GM12873 (cell line): Measurements from ENCODE around the gene FAT1.

Source experiments
- CTCF ChIP-seq: IDR thresholded peaks from 2 replicates; pipeline ENCODE4 v1.5.1; 2012; ENCODE audit warnings: low read depth, mild to moderate bottlenecking, moderate library complexity, low read length, control low read depth; ENCODE audit not compliant: insufficient read depth; ENCODE audit errors: missing control alignments

Gene FAT1

GRCh38 chr4:186707574-186707973 lies 16.1 kb downstream of the FAT1 start:
- TF ChIP-seq CTCF = no peak

GRCh38 chr4:186704057-186704456 lies 19.6 kb downstream of the FAT1 start:
- TF ChIP-seq CTCF = no peak

GRCh38 chr4:186703510-186703909 lies 20.1 kb downstream of the FAT1 start:
- TF ChIP-seq CTCF = no peak

- TF ChIP-seq CTCF = no peak
Observed at GRCh38 chr4:186702940-186703339, 20.7 kb downstream of the FAT1 start.

- no peak for TF ChIP-seq CTCF
Observed at GRCh38 chr4:186702297-186702696, 21.4 kb downstream of the FAT1 start.

DNA sequence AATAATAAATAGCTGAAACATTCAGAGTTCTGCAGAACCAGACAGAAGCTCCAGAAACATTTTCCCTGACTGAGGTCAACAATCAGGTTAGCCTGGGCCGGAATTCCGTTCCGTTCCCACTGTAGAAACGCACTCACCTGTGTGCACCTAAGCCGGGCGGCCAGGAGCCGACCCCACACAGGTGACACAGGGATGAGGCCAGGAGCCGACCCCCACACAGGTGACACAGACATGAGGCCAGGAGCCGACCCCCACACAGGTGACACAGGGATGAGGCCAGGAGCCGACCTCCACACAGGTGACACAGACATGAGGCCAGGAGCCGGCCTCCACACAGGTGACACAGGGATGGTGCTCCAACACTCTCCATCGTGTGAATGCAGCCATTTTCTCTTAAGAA lies 21.9 kb downstream of the FAT1 start:
- TF ChIP-seq CTCF = no peak

DNA sequence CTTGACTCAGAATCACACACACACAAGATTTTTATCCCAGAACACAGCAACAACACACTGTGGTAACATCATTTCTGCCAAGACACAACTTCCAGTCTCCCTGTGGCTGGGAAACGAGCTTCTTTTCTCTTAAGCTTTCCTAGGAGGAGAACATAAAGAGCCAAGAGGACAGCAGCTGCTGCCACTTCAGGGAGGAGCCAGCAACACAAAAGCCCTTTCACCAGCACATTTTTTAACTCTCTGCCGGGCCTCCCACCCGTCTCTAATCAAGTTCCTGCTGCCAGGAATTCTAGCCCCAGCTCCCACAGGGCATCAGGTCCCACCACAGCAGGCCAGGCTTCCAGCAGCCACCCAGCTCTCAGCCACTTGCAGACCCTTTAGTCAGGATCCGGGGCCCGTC lies 22.4 kb downstream of the FAT1 start:
- no peak for TF ChIP-seq CTCF
